ENCODE measurements around the gene COA6.
"Not testable (repeated sequence)": the region's sequence is repeated elsewhere in the genome, so short reads cannot be mapped to it uniquely, and the experiment has no call there.

Gene COA6

DNA sequence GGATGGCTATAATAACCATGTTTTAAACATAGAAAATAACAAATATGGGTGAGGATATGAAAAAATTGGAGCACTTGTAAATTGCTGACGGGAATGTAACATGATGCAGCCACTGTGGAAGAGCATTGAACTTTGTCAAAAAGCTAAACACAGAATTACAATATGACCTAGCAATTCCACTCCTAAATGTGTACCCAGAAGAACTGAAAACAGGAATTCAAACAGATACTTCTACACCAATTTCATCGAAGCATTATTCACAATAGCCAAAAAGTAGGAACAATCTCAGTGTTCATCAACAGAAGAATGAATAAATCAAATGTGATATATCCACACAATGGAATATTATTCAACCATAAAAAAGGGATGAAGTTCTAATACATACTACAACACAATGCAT lies 32.7 kb upstream of the COA6 start:
- Histone ChIP-seq H3K36me3 (ENCODE audit: low read depth) (no peaks in the 10 kb centered on the region), H3K27ac (ENCODE audit: poor library complexity, severe bottlenecking) (no peak overlapping the region), H3K9me3 (ENCODE audit: severe bottlenecking) (no peaks in the 10 kb centered on the region), H3K4me1 (ENCODE audit: insufficient read depth, poor library complexity, severe bottlenecking) (no peaks in the 10 kb centered on the region), H3K27me3 (ENCODE audit: insufficient read depth, poor library complexity, severe bottlenecking) (no peaks in the 10 kb centered on the region), H3K4me3 (ENCODE audit: severe bottlenecking) (no peak overlapping the region)
- ATAC-seq (ENCODE audit: low read depth) (no peak), DNase-seq (ENCODE audit: low spot score) (no peak)
- TF ChIP-seq CTCF (IDR thresholded peaks at IDR 0.05; ENCODE audit: poor library complexity, severe bottlenecking): no peak

GRCh38 chr1:234342774-234343173 lies 30.5 kb upstream of the COA6 start:
- Histone ChIP-seq H3K4me1 (ENCODE audit: insufficient read depth, poor library complexity, severe bottlenecking) (no peaks in the 10 kb centered on the region), H3K36me3 (ENCODE audit: low read depth) (no peaks in the 10 kb centered on the region), H3K9me3 (ENCODE audit: severe bottlenecking) (no peaks in the 10 kb centered on the region), H3K27ac (ENCODE audit: poor library complexity, severe bottlenecking) (no peak overlapping the region), H3K27me3 (ENCODE audit: insufficient read depth, poor library complexity, severe bottlenecking) (no peaks in the 10 kb centered on the region), H3K4me3 (ENCODE audit: severe bottlenecking) (no peak overlapping the region)
- no peak for ATAC-seq (ENCODE audit: low read depth)
- no peak for TF ChIP-seq CTCF (IDR thresholded peaks at IDR 0.05; ENCODE audit: poor library complexity, severe bottlenecking)
- DNase-seq (ENCODE audit: low spot score): no peak

- DNase-seq (ENCODE audit: low spot score): no peak
- Histone ChIP-seq H3K27ac (ENCODE audit: poor library complexity, severe bottlenecking) (no peak overlapping the region), H3K27me3 (ENCODE audit: insufficient read depth, poor library complexity, severe bottlenecking) (no peaks in the 10 kb centered on the region), H3K4me1 (ENCODE audit: insufficient read depth, poor library complexity, severe bottlenecking) (no peaks in the 10 kb centered on the region), H3K9me3 (ENCODE audit: severe bottlenecking) (no peaks in the 10 kb centered on the region), H3K36me3 (ENCODE audit: low read depth) (no peaks in the 10 kb centered on the region), H3K4me3 (ENCODE audit: severe bottlenecking) (no peak overlapping the region)
- no peak for ATAC-seq (ENCODE audit: low read depth)
- TF ChIP-seq CTCF (IDR thresholded peaks at IDR 0.05; ENCODE audit: poor library complexity, severe bottlenecking): no peak
Measured at GRCh38 chr1:234345237-234345636, 28.0 kb upstream of the COA6 start.

DNA sequence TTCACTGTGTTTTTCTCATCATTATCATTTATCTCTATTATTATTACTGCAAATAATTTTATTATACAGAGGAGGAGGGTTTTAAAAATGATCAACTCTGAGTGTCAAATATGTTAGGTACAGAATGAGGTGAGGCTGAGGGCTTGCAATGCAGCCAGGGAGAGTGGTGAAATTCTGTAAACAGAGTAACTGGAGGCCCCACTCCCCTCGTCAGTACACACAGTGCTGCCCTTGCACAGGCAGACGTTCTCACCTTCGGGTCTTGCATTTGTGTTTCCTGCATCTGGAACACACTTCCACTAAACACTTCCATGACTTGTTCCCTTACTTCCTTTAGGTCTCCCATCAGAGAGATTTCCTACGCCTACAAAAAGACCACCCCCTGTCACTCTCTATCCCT lies 24.3 kb upstream of the COA6 start:
- DNase-seq (ENCODE audit: low spot score): no peak
- no peaks in the 10 kb centered on the region for H3K27me3 ChIP-seq (ENCODE audit: insufficient read depth, poor library complexity, severe bottlenecking)
- no peak for TF ChIP-seq CTCF (IDR thresholded peaks at IDR 0.05; ENCODE audit: poor library complexity, severe bottlenecking)
- no peak overlapping the region for H3K27ac ChIP-seq (ENCODE audit: poor library complexity, severe bottlenecking)
- H3K9me3 ChIP-seq (ENCODE audit: severe bottlenecking): no peaks in the 10 kb centered on the region
- no peaks in the 10 kb centered on the region for H3K36me3 ChIP-seq (ENCODE audit: low read depth)
- H3K4me3 ChIP-seq (ENCODE audit: severe bottlenecking): no peak overlapping the region
- no peak for ATAC-seq (ENCODE audit: low read depth)
- H3K4me1 ChIP-seq (ENCODE audit: insufficient read depth, poor library complexity, severe bottlenecking): no peaks in the 10 kb centered on the region

DNA sequence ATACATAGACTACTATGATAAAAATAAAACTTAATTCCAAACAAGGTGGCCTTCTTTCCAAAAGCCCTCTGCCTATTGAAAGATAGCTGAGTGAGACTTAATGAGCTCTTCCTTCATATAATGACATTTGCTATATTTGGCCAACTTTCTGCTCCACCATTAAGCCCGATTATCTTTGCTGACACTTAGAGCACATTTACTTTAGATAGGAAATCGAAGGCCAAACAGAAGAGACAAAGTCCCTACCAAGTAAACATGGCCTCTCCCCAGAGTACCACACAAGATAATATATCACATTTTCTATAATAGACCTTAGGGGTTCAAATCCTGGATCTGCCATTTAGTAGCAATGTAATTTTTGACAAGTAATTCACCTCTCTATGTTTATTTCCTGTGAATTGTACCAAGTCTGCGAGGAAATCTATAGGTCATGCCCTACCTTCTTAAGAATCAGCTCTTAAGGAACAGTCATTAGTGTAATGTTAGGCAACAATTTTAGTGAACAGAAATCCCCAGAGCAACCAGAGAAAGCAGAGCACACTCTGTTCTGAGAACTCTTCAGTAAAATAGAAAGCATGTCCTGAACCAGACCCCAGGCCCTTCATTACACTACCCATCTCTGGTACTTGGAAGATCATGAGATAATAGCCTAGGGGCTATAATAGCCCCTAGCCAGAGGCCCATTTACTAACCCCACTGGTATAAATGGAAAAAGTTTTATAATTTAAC lies 17.3 kb upstream of the COA6 start:
- Histone ChIP-seq H3K4me1 (ENCODE audit: insufficient read depth, poor library complexity, severe bottlenecking) (no peaks in the 10 kb centered on the region), H3K27ac (ENCODE audit: poor library complexity, severe bottlenecking) (peak overlapping the region; percentile 39), H3K36me3 (ENCODE audit: low read depth) (no peaks in the 10 kb centered on the region), H3K9me3 (ENCODE audit: severe bottlenecking) (no peaks in the 10 kb centered on the region), H3K27me3 (ENCODE audit: insufficient read depth, poor library complexity, severe bottlenecking) (no peaks in the 10 kb centered on the region), H3K4me3 (ENCODE audit: severe bottlenecking) (peak overlapping the region; percentile 67)
- no peak for ATAC-seq (ENCODE audit: low read depth)
- no peak for TF ChIP-seq CTCF (IDR thresholded peaks at IDR 0.05; ENCODE audit: poor library complexity, severe bottlenecking)
- no peak for DNase-seq (ENCODE audit: low spot score)

DNA sequence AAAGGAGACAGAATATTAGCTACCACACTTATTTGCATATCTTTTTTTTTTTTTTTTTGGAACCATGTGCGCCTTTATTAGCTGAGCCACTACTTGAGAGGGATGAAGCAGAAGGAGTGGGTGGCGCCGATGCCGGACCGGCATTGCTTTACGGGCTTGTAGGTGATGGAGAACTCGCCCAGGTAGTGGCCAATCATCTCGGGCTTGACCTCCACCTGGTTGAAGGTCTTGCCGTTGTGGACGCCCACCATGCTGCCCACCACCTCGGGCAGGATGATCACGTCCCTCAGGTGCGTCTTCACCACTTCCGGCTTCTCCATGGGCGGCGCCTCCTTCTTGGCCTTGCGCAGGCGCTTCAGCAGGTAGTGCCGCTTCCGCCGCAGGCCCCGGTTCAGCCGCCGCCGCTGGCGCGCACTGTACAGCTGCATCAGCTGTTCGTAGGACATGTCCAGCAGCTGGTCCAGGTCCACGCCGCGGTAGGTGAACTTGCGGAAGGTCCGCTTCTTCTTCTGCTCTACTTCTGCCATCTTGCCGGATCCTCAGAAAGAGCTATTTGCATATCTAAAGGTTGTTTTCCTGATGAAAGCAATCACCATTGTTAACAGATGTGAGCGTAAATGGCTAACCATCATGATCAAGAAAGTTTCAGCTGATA lies 16.5 kb upstream of the COA6 start:
- H3K4me3 ChIP-seq (ENCODE audit: severe bottlenecking): peak overlapping the region; percentile 67
- H3K9me3 ChIP-seq (ENCODE audit: severe bottlenecking); H3K27me3 ChIP-seq (ENCODE audit: insufficient read depth, poor library complexity, severe bottlenecking); H3K36me3 ChIP-seq (ENCODE audit: low read depth); H3K4me1 ChIP-seq (ENCODE audit: insufficient read depth, poor library complexity, severe bottlenecking): not testable (repeated sequence)
- DNase-seq (ENCODE audit: low spot score) (peak; percentile 59), ATAC-seq (ENCODE audit: low read depth) (peak; percentile 96)
- H3K27ac ChIP-seq (ENCODE audit: poor library complexity, severe bottlenecking): peak overlapping the region; percentile 39
